Embryonic facial prominence (tissue), 1 donor: ENCODE data around the gene MKLN1.
"Not testable (repeated sequence)": the region's sequence is repeated elsewhere in the genome, so short reads cannot be mapped to it uniquely, and the experiment has no call there.

Experiments used
- DNase-seq: peaks from one replicate; pipeline ENCODE4 v3.0.0-alpha.2; 2016; ENCODE audit errors: extremely low spot score

The MKLN1 gene

DNA sequence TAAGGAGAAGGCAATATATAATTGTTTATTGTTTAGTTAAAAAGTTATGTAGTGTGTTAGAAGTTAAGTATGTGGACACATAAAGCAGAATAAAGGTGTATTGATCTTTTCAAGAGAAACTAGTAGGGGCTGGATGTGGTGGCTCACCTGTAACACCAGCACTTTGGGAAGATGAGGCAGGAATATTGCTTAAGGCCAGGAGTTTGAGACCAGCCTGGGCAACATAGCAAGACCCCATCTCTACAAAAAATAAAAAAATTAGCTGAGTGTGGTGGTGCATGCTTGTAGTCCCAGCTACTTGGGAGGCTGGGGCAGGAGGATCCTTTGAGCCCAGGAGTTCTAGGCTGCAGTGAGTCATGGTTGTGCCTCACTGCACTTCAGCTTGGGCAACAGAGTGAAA is 135.0 kb downstream of the MKLN1 start:
- not testable (repeated sequence) for DNase-seq

DNA sequence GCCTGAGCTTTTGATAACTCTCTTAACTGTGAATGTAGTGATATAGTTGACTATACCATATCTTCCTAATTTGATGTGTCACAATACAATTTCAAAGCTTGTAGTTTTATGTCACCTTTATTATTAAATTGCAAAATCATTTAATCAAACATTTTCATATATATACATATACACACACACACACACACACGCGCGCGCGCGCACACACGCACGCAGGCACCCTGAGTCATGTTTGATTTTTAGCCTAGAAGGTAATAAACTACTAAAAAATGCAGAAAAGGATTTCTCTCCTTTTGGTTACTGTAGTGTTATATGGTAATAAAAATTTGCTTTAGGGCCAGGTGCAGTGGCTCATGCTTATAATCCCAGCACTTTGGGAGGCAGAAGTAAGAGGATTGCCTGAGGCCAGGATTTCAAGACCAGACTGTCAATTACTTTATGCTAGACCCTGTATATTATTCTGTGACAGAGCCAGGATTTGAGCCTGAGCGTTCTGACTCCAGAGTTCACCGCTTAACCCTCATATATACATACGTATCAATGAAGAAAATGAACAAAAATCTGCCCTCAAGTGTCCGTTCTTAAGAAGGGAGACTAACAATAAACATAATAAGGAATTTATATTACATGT is 139.2 kb downstream of the MKLN1 start:
- DNase-seq, result no peak

DNA sequence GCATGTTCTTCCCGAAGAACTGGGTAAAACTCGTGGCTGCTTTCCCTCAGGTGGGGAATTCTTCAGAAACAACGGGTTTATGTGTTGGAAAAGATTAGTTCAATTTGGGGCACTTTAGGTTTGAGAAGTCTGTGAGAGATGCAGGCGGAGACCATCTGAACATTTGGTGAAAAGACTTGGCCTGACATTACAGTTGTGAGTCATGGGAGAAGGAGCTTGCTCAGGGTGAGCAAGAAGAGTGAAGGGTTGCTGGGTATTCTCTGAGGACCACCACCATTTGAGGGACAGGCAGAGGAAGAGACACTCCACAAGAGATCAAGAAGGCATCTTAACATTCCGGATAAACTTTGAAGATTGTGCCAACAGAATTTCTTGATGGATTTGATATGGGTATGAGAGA is 140.1 kb downstream of the MKLN1 start:
- no peak for DNase-seq

DNA sequence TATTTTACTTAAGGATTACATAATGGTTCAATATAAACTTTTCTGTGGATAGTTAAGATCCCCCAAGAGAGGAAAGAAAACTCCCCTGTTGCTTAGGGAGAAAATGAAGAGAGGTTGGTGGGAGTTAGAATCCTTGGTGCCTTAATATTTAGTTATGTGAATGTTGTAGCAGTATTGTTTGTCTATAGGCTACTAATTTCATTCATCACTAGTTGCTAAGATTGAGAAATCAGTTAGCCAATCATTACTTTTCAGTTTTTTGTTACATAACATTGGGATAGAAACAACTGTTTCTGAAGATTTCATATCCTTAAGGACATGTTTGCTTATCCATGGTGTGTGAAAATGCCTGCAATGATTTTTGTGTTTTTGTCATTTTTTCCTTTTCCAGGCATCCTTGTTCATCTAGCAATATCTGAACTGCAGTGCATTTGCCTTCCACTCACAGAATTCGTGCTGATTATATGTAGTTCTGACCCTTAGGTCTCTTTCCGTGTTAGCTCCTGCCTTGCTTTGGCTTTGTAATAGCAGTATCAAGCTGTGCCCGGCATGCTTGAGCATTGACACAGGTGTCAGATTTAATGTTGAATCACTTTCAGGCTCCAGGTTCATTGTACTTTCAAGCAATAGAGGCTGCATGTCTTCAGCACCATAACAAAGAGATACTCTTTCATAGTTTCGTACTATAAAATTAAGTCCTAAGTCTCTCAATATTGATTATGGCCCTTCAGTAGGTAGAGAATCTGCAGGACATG is 143.8 kb downstream of the MKLN1 start:
- no peak for DNase-seq

DNA sequence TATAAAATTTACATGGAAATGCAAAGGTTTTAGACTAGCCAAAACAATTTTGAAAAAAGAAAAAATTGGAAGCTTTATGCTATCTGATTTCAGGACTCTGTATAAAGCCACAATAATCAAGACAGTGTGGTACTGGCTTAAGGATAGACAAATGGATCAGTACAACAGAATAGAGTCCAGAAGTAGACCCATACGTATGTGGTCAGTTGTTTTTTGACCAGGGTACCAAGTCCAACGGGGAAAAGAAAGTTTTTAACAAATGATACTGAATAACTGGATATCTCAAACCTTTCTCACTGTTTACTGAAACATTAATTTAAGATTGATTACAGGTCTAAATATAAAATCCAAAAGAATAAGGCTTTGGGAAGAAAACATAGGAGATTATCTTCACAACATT is 149.1 kb downstream of the MKLN1 start:
- no peak for DNase-seq

DNA sequence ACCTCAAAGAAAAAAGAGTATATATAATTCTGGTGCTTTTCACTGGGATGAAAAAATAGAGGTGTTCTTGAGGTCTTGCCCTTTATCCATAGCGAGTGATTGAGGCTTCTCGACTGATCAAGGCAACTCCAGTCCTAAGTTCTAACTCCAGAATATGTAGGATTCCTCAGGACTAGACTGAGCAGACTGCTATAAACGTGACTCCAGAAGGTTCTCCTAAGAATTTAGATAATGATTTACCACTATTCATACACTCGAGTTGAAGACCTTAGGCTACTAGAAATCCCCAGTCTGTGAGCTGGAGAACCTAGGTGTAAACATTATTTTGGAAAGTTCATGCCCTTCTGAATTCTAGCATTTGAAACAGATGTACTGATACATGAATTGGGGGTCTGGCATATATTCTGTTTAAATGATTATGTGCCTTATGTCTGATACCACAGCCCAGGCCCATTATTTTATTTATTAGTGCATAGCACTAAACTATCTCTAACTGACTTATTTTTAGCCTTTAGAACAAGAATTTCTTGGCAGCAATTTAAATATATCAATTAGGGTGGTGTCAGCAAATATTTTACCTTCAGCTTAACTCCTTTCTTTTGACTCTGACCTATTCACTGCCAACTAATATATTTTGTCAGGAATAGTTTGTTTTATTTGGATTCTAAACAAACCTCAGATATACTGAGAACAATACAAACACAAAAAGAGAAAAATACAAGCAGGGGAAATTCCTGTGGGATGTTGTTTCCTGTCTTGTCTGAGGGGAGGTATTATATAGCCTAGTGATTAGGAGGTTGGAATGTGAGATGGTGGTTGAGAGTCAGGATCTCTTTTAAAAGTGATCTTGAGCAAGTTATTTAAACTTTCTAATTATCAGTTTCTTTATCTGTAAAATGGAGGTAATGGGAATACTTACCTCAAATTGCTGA is 153.0 kb downstream of the MKLN1 start:
- DNase-seq, result no peak

DNA sequence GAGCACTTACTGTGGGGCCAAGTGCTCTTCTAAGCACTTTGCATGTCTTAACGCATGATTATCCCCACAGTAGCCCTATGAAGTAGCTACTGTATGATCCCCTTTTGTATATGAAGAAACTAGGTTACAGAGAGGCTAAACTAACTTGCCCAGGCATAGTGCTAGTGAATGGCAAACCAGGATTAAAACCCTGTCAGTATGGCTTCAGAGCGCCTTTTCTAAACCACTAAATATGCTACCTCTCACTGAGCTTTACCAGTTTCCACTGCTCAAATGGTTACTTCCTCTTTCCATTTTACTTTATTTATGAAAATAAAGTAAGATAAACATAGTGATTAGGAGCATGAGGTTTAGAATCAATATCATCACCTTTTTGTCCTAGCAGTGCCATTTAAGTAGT is 155.1 kb downstream of the MKLN1 start:
- DNase-seq, result no peak

DNA sequence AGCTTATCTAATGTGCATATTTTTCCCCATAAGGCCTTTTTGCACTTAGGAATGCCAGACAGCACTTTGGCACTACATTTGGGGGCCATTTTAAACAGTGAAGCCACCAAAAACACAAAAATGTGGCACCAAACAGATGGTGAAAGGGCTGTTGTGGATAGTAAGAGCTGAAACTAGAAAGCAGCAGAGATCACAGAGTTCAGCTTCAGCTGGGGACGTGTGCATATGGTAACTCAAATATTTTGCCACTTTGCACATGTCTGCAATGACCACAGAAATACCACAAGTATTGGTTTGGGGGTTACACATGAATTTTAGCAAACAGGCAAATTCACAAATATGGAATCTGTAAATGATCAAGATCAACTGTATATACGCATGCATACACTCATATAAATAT is 155.9 kb downstream of the MKLN1 start:
- no peak for DNase-seq

DNA sequence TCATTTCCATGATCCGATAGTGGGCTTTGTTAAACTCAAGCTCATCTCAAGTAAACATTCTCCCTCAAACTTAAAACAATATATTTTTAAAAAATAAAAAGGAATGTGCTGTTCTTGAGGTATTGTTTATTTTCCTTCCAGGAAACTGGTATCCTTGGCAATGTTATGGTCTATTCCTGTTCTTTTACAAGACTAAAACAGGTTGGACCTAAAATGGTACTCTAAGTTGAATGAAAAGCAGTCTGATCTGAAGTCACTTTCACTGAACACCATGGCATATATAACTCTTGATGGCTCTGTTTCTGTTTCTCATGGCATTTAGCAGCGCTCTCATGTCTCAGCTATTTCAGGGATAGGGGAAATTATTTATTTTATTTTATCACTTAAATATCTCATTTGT is 158.7 kb downstream of the MKLN1 start:
- DNase-seq, result no peak

DNA sequence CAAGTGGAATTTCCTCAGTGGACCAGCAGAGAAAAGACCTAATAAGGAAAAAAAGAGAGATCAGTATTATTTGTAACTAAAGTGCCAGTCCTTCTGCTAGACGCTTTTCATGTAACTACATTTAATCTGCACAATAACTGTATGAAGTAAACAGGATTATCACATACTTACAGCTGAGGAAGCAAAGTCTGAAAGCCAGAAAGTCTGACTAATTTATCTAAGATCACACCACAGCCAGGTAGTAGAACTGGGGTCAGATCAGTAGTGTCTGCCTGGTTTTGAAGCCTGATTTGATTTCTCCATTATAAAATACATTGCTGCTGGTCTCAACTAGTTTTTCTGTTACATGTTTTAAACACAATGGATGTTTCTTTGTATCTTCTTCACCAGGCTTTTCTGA is 159.5 kb downstream of the MKLN1 start:
- DNase-seq, result no peak

DNA sequence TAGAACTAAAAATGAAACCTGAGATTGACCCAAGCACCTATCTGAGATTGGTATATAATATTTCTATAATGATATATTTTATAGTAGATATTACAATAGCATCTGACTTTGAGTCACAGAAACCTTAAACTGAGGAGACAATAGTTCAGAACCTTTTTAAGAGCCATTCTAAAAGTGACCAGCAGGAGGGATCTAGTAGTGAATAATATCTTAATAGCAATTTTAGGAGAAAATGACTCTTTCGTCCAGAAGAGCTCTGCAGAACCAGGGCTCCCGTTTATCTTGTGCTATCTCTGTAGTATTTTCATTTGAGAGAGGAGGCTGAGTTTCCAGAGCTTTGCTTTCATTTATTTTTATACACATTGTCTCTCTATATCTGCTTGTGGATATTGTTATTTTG is 160.7 kb downstream of the MKLN1 start:
- no peak for DNase-seq

DNA sequence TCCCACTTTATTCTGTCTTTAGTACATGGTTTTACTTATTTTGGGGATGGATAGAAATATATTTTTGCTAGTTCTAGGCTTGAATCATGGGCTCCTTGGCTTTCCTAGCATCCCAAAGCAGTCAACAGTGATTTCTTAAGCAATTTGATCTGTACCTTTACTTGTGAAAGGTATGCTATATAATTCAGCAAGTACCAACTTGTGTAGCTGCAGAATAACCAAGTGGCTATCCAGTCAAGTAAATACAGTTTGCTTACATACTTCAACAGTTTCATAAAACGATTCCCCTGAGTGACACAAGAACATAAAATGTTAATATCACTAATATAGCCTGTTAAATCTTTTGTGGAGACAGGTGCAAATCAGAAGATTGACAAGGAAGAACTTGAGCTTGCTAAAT is 161.5 kb downstream of the MKLN1 start:
- DNase-seq, result no peak

DNA sequence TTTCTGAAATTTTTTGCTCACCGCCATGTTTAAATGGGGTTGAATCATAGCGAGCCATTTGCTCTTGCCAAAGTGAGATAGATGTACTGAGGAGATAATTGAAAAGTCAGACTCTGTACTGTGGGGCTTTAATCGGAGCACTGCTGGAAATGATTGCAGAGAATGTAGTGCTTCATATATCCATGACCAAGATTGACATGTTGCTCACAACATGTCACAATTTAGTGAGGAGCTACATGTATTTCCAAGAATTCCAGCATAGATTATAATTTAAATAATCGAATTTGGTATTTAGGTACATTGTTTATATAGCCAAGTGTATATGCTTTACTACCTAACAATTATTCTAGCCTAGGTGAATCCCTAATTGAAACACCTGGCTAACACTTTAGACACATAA is 162.2 kb downstream of the MKLN1 start:
- no peak for DNase-seq

DNA sequence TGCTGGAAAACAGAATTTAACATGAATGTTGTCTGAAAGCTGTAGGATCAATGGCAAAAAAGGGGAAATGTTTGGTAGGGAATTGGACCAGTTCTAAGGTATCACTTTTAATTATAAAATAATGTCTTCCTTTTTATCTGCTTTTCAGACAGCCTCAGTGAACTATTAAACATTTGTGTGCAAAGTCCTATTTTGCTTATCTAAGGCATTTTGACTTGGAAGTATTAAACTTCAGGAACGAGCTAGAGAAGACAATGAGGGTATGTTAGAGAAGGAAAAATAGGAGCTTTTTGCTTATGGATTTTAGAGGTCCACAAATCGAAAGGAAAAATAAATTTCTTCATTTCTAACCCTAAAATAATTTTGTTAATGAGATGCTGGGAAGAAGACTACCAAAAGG is 165.4 kb downstream of the MKLN1 start:
- DNase-seq, result no peak

DNA sequence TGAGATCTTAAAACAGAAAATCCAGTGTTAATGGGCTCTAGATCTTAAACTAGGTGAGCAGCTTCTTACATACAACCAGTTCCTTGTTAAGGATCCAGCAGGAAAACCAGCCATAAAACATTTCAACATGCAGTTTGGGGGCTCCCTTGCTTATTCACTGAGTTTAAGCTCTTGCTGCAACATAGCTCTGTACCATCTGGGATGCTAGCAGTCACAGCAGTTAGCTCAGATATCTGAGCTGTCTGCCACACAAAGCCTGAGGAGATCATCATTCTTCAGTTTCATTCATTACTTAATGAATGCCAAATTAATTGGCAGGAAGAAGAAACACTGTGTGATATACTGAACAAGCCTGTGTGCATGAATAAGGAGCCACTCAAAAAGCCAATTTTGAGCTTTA is 165.9 kb downstream of the MKLN1 start:
- DNase-seq, result no peak

DNA sequence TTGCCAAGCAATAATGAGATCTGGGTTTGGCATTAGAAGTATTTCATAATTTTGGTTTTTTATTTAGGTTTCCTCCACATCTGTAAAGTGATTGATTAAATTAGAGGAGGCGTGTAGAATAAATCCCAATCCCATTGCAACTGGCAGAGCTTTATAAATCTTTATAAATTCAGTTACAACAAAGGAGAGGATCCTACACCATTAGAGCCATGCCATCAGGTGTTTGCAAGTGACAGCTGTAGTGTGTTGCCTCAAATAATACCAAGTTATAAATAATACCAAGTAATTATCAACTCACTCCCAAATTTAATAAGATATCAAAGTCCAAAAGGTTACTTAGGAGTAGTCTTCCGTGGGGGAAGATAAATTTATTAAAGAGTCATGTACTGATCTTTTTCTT is 166.5 kb downstream of the MKLN1 start:
- DNase-seq, result no peak

DNA sequence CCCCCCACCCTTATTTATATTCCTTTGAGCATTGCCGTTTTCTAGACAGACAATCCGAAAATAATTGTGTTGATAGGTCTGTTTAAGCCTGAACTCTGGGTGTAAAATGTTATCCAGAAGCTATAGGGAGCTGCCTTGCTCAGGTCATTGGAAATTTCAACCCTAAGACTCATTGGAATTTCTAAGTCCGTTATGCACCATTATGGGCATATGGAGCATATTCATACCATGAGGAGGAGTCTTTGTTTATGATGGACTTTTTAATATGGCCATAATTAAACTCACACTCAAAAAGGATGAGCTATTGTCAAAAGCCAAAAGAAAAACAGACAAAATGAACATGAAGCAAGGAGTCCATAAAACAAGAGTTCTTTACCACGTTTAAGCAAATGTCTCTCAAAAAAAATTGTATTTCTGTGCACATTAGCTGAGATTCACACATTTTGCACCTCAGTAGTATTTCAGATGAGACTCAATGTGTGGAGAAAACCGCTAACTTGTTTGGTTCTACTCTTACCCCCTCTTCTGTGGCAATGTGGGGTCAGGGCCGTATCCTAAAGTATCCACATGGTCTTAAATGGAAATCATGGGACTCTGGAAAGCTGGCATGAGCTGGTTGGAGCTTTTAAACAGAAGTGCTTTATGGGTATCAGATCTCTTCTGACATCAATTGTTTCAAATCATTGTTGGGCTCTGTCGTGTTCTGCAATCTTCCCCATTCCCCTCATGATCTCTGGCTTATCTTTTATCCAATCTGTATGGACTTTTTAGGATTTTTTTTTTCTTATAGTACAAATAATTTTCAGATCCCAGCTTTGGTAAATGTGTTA is 168.2 kb downstream of the MKLN1 start:
- no peak for DNase-seq

DNA sequence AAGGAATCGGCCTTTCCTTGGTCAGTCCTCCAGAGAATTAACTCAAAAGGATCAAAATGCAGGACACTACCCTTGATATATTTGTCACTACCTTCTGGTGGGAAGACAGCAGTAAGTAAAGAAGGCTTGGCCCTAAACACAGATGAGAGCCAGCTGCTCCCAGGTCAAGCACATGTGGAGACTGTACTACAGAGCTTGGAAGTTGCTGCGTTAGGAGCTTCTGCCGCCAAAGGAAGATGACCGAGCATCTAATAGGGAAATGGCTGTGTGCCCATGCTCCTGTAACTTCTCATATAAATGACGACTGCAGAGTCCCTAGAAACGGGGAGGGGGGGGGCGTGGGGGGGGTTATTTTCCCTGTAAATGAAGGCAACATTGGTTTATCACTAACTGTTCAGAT is 169.8 kb downstream of the MKLN1 start:
- no peak for DNase-seq

DNA sequence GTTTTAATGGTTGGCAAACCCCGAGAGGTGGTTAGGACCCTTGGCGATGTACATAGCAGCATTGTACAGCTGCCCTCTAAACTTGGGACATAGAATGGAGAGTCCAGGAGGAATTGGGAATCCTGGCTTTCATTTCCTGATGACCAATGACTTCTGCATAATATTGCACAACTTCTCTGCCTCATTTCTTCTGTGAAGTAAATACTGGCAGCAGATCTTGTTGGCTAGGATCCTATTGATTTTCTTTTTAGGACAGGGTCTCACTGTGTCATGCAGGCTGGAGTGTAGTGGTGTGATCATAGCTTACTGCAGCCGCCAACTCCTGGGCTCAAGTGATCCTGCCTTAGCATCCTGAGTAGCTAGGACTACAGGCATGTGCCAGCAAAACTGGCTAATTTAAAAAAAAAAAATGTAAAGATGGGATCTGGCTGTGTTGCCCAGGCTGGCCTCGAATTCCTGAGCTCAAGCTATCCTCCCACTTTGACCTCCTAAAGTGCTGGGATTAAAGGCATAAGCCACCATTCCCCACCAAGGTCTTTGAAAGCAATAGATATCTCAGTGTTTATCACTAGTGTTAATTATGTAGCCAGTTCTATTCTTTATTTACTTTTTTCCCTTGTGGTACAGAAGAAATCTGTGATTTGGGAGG is 170.7 kb downstream of the MKLN1 start:
- DNase-seq, result no peak

DNA sequence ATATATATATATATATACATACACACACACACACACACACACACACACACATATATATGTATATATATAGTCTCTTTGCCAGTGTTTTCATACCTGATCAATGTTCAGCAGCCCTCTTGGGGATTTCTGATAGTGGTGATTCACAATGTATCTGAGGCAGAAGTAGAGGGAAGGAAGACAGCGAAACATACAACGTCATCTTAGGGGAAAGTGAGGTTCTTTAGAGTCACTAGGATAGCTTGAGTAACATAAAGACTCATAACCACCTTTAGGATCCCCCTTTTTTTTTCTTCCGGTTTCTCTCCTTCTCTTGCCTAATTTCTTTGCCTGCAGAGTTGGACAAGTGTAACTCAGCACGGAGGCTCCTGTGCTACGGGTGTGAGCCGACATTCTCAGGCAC is 172.1 kb downstream of the MKLN1 start:
- no peak for DNase-seq

DNA sequence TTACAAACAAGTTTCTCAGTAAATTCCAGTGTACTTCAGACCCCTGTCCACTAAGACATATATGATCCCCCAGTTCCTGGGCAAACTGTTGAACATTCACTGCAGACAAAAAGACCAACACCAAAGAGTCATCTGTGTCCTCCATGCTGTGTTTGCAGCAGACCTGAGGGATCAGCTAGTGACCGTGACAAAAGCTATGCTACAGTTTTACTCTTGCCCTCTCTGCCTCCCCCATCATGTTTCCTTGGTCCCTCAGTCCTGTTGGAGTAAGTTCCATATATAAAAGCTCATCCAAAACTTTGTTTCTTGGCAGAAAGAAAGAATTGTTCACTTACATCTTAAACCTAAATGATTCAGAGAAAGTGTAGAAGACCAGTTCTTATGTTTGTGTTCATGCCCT is 172.7 kb downstream of the MKLN1 start:
- no peak for DNase-seq
